GM23248 (cell line): Measurements from ENCODE around the gene UGT1A4.

Experiments used
- EZH2 ChIP-seq: fragments of 200-600 bp; sonication (generic); IDR thresholded peaks from 2 replicates; pipeline ENCODE4 v1.6.1; 2018; ENCODE audit warnings: antibody characterized with exemption, mild to moderate bottlenecking; ENCODE audit not compliant: insufficient read depth, poor library complexity, severe bottlenecking
- EZH2phosphoT487 ChIP-seq: fragments of 200-600 bp; sonication (generic); IDR thresholded peaks from 2 replicates; pipeline ENCODE4 v1.6.1; 2018; ENCODE audit warnings: antibody characterized with exemption, moderate library complexity, mild to moderate bottlenecking, low read depth; ENCODE audit not compliant: insufficient read depth

- no peak for TF ChIP-seq EZH2phosphoT487
- TF ChIP-seq EZH2, result no peak
Measured at GRCh38 chr2:233775414-233775813, 56.9 kb downstream of the UGT1A4 start.
